H1 (cell line): ENCODE measurements around the gene SPAG8. TPM values are rescaled to one million over a fixed set of nuclear protein-coding genes. Genes with fewer than 3 reads are reported as not detected.

ENCODE experiments used
- CTCF ChIA-PET: fragments of 300-600 bp; sonication (Branson Sonifier 250); formaldehyde crosslinking; loops from one replicate; lab custom pipeline; 2021; ENCODE audit not compliant: partially characterized antibody; lab: Charles Lee
- POLR2A ChIA-PET: fragments of 300-600 bp; sonication (Branson Sonifier 250); formaldehyde crosslinking; loops from one replicate; lab custom pipeline; 2021; ENCODE audit warnings: inconsistent platforms; ENCODE audit not compliant: partially characterized antibody; lab: Charles Lee
- DNase-seq, 2 experiments: peaks; one replicate each; pipeline versions ENCODE4 v3.0.0 to v3.0.0-alpha.2; 2010 to 2022; ENCODE audit warnings: low spot score in 2 of 2, low read depth in 1 of 2, mixed read lengths in 1 of 2
- FAIRE-seq: peaks from 2 replicates; lab custom pipeline; 2011; peaks lifted over from hg19 to GRCh38; lab: Jason Lieb, UNC
- H2AFZ ChIP-seq: 2 replicates; pipeline ENCODE4 v1.8.1; 2012; ENCODE audit warnings: low read length, inconsistent platforms
- H2AK5ac ChIP-seq: 2 replicates; pipeline ENCODE4 v1.6.1; 2013; ENCODE audit warnings: low read depth, low read length
- H2BK120ac ChIP-seq: replicated peaks from 2 replicates; pipeline ENCODE3; 2013; ENCODE audit warnings: low read depth, low read length, inconsistent platforms
- H2BK12ac ChIP-seq: 2 replicates; pipeline ENCODE4 v1.6.1; 2013; ENCODE audit warnings: low read depth, low read length
- H2BK15ac ChIP-seq: 2 replicates; pipeline ENCODE4 v1.6.1; 2013; ENCODE audit warnings: low read length
- H2BK20ac ChIP-seq: 2 replicates; pipeline ENCODE4 v1.6.1; 2013; ENCODE audit warnings: low read length
- H2BK5ac ChIP-seq: 2 replicates; pipeline ENCODE4 v1.6.1; 2013; ENCODE audit warnings: low read depth, low read length
- H3K14ac ChIP-seq: 2 replicates; pipeline ENCODE4 v1.6.1; 2013; ENCODE audit warnings: inconsistent platforms; ENCODE audit not compliant: insufficient read length
- H3K18ac ChIP-seq: 2 replicates; pipeline ENCODE4 v1.6.1; 2013; ENCODE audit warnings: low read length; ENCODE audit errors: extremely low read depth
- H3K23ac ChIP-seq: 2 replicates; pipeline ENCODE4 v1.6.1; 2013; ENCODE audit warnings: inconsistent platforms; ENCODE audit not compliant: insufficient read length
- H3K23me2 ChIP-seq: 2 replicates; pipeline ENCODE4 v1.6.1; 2013; ENCODE audit warnings: low read depth, low read length
- H3K27ac ChIP-seq: 2 replicates; pipeline ENCODE4 v1.6.1; 2011; ENCODE audit warnings: low read depth, low read length, inconsistent platforms
- H3K27me3 ChIP-seq, 4 experiments: replicated peaks in 1 of 4; 1 replicate in 1 of 4; 2 replicates in 3 of 4; pipeline versions ENCODE4 v1.6.1 to v1.8.1; 2011 to 2013; ENCODE audit warnings: low read length in 3 of 4, mild to moderate bottlenecking in 3 of 4, inconsistent platforms in 2 of 4, mixed read lengths in 2 of 4, moderate library complexity in 1 of 4; ENCODE audit not compliant: control insufficient read depth in 3 of 4, insufficient read depth in 3 of 4; ENCODE audit errors: extremely low read depth in 1 of 4
- H3K36me3 ChIP-seq, 4 experiments: 2 replicates each; pipeline versions ENCODE4 v1.6.1 to v1.8.1; 2011 to 2013; ENCODE audit warnings: mild to moderate bottlenecking in 4 of 4, low read length in 3 of 4, moderate library complexity in 2 of 4, control low read depth in 1 of 4, inconsistent platforms in 1 of 4; ENCODE audit not compliant: insufficient read depth in 4 of 4, control insufficient read depth in 2 of 4
- H3K4ac ChIP-seq: replicated peaks from 2 replicates; pipeline ENCODE3; 2013; ENCODE audit warnings: low read length, low read depth, mixed read lengths, inconsistent platforms; ENCODE audit not compliant: insufficient read length
- H3K4me1 ChIP-seq, 4 experiments: replicated peaks in 1 of 4; 1 replicate in 1 of 4; 2 replicates in 3 of 4; pipeline versions ENCODE4 v1.6.1 to v1.8.1; 2011 to 2013; ENCODE audit warnings: low read length in 3 of 4, inconsistent platforms in 2 of 4, mixed read lengths in 1 of 4; ENCODE audit not compliant: insufficient read depth in 4 of 4, control insufficient read depth in 3 of 4
- H3K4me2 ChIP-seq, 2 experiments: 2 replicates each; pipeline versions ENCODE4 v1.6.1 to v1.8.1; 2011 to 2013; ENCODE audit warnings: low read depth in 2 of 2, low read length in 2 of 2, control low read depth in 1 of 2, inconsistent platforms in 1 of 2, mild to moderate bottlenecking in 1 of 2; ENCODE audit not compliant: insufficient read depth in 1 of 2
- H3K4me3 ChIP-seq, 4 experiments: fragments of 200-600, 300-600 bp in 1 of 4; sonication (generic), shearing (Covaris generic), sonication (Bioruptor Twin) in 1 of 4; 2 replicates each; pipeline versions ENCODE4 v1.5.1 to v1.8.1; 2011 to 2016; ENCODE audit warnings: low read length in 4 of 4, low read depth in 3 of 4, control low read depth in 2 of 4, inconsistent platforms in 2 of 4, mild to moderate bottlenecking in 2 of 4, mixed read lengths in 1 of 4, moderate library complexity in 1 of 4; ENCODE audit not compliant: insufficient read depth in 2 of 4; ENCODE audit errors: extremely low read depth in 1 of 4
- H3K56ac ChIP-seq: replicated peaks from 2 replicates; pipeline ENCODE3; 2013; ENCODE audit warnings: low read depth, mild to moderate bottlenecking, mixed read lengths, low read length, inconsistent platforms; ENCODE audit not compliant: insufficient read length
- H3K79me1 ChIP-seq: 2 replicates; pipeline ENCODE4 v1.6.1; 2013; ENCODE audit warnings: low read depth, low read length, control low read depth
- H3K79me2 ChIP-seq, 2 experiments: 2 replicates each; pipeline versions ENCODE4 v1.6.1 to v1.8.1; 2012 to 2013; ENCODE audit warnings: low read length in 2 of 2, mild to moderate bottlenecking in 2 of 2, inconsistent platforms in 1 of 2; ENCODE audit not compliant: insufficient read depth in 2 of 2, control insufficient read depth in 1 of 2
- H3K9ac ChIP-seq, 4 experiments: replicated peaks in 1 of 4; 1 replicate in 1 of 4; 2 replicates in 3 of 4; pipeline versions ENCODE4 v1.6.1 to v1.8.1; 2011 to 2013; ENCODE audit warnings: low read depth in 3 of 4, low read length in 3 of 4, control low read depth in 2 of 4, mild to moderate bottlenecking in 2 of 4, moderate library complexity in 2 of 4, inconsistent platforms in 1 of 4; ENCODE audit errors: extremely low read depth in 1 of 4
- H3K9me3 ChIP-seq, 2 experiments: 2 replicates each; pipeline versions ENCODE4 v1.6.1 to v1.8.1; 2012 to 2013; ENCODE audit warnings: mild to moderate bottlenecking in 2 of 2, moderate library complexity in 2 of 2, control low read depth in 1 of 2, inconsistent platforms in 1 of 2, low read depth in 1 of 2, low read length in 1 of 2, mixed read lengths in 1 of 2; ENCODE audit not compliant: insufficient read depth in 2 of 2
- H4K20me1 ChIP-seq, 2 experiments: replicated peaks in 1 of 2; 2 replicates each; pipeline versions ENCODE3 to v1.8.1; 2011 to 2013; ENCODE audit warnings: inconsistent platforms in 2 of 2, low read length in 2 of 2, mild to moderate bottlenecking in 1 of 2; ENCODE audit not compliant: insufficient read depth in 2 of 2, control insufficient read depth in 1 of 2
- H4K5ac ChIP-seq: 2 replicates; pipeline ENCODE4 v1.6.1; 2013; ENCODE audit warnings: low read length, low read depth, mixed read lengths, inconsistent platforms; ENCODE audit not compliant: insufficient read length
- H4K8ac ChIP-seq: 2 replicates; pipeline ENCODE4 v1.8.0; 2013; ENCODE audit warnings: mild to moderate bottlenecking, moderate library complexity, low read length, inconsistent platforms; ENCODE audit not compliant: insufficient read depth; ENCODE audit errors: extremely low read depth
- H4K91ac ChIP-seq: replicated peaks from 2 replicates; pipeline ENCODE3; 2013; ENCODE audit warnings: low read length, mixed read lengths, inconsistent platforms; ENCODE audit not compliant: insufficient read length
- ASH2L ChIP-seq: fragments of 200-600, 300-600 bp; sonication (generic); IDR thresholded peaks from one replicate; pipeline ENCODE4 v1.7.1; 2017; ENCODE audit warnings: low read length
- FOSL1 ChIP-seq: IDR thresholded peaks from 2 replicates; pipeline ENCODE4 v1.6.1; 2011; ENCODE audit warnings: mild to moderate bottlenecking, low read depth, low read length, moderate library complexity; ENCODE audit not compliant: insufficient read depth
- GABPA ChIP-seq: IDR thresholded peaks from 2 replicates; pipeline ENCODE4 v1.6.1; 2011; ENCODE audit warnings: mild to moderate bottlenecking, low read length, moderate library complexity, borderline replicate concordance; ENCODE audit not compliant: insufficient read depth
- KDM1A ChIP-seq: fragments of 200-600, 300-600 bp; sonication (generic); IDR thresholded peaks from 2 replicates; pipeline ENCODE4 v1.7.1; 2016; ENCODE audit warnings: mild to moderate bottlenecking, low read length, borderline replicate concordance
- POLR2A ChIP-seq, 2 experiments: IDR thresholded peaks; 1 replicate in 1 of 2; 2 replicates in 1 of 2; pipeline ENCODE4 v1.6.1; 2011; ENCODE audit warnings: low read depth in 2 of 2, low read length in 2 of 2, mild to moderate bottlenecking in 2 of 2; ENCODE audit errors: control extremely low read depth in 1 of 2
- RAD21 ChIP-seq, 2 experiments: IDR thresholded peaks in 1 of 2; conservative IDR thresholded peaks in 1 of 2; 2 replicates each; pipeline ENCODE4 v1.6.1; 2011; ENCODE audit warnings: low read depth in 2 of 2, low read length in 2 of 2, improper control_type of control experiment in 1 of 2, inconsistent platforms in 1 of 2, mild to moderate bottlenecking in 1 of 2, moderate library complexity in 1 of 2
- SP1 ChIP-seq: IDR thresholded peaks from 2 replicates; pipeline ENCODE4 v1.6.1; 2011; ENCODE audit warnings: low read depth, low read length
- SRF ChIP-seq: IDR thresholded peaks from 2 replicates; pipeline ENCODE4 v1.6.1; 2011; ENCODE audit warnings: mild to moderate bottlenecking, low read depth, low read length, moderate library complexity
- TAF7 ChIP-seq: optimal IDR thresholded peaks from 2 replicates; pipeline ENCODE3; 2011; ENCODE audit warnings: low read depth, mild to moderate bottlenecking, inconsistent platforms, low read length, moderate library complexity, borderline replicate concordance
- TCF12 ChIP-seq: IDR thresholded peaks from 2 replicates; pipeline ENCODE4 v1.6.1; 2011; ENCODE audit warnings: low read depth, mild to moderate bottlenecking, low read length
- TEAD4 ChIP-seq: IDR thresholded peaks from 2 replicates; pipeline ENCODE4 v1.6.1; 2012; ENCODE audit warnings: low read depth, low read length, inconsistent platforms, mixed read lengths
- WGBS, 2 experiments: shearing (Covaris generic) in 1 of 2; methylation state at CpG; one replicate each; pipeline versions ENCODE4 v1.1.6 to v1.1.7; 2013 to 2015; ENCODE audit warnings: low lambda C conversion rate in 2 of 2, mixed read lengths in 2 of 2, inconsistent platforms in 1 of 2, low coverage in 1 of 2, missing lambda C conversion rate in 1 of 2; ENCODE audit not compliant: insufficient replicate concordance in 2 of 2, insufficient coverage in 1 of 2, insufficient read length in 1 of 2; ENCODE audit errors: extremely low coverage in 1 of 2, missing lambda C conversion rate in 1 of 2; 5-methylcytosine and 5-hydroxymethylcytosine counted together
- polyA plus RNA-seq, 7 experiments: library from polyadenylated mRNA; depleted of rRNA in 3 of 7; stranded (reverse) in 5 of 7; unstranded in 2 of 7; fragments of >200 nt in 5 of 7; fragments of 200-250 nt in 2 of 7; gene quantifications; 1 replicate in 5 of 7; 2 replicates in 1 of 7; 4 replicates in 1 of 7; pipeline versions ENCODE4 v1.2.1 to v1.2.3, GENCODE V29; 2011 to 2013; ENCODE audit warnings: missing spikeins in 2 of 7, mixed read lengths in 2 of 7
- total RNA-seq: library from RNA; stranded (reverse); fragmentation: NEBNext Ultra II Directional; extraction: Animal tissue kit (Norgen Biotek cat#: 25700); gene quantifications from 2 replicates; pipeline ENCODE4 v1.2.1, GENCODE V29; 2021
- TF ChIP-seq, protein P1 (sequence below): IDR thresholded peaks from 2 replicates; pipeline ENCODE4 v1.6.1; 2011; ENCODE audit warnings: low read depth, mild to moderate bottlenecking, low read length; ENCODE audit not compliant: insufficient read depth

The SPAG8 gene
- total and polyA plus RNA-seq, 2 of the 8 experiments (the other 6 are each of a cell fraction or from before 2014, with no cell fraction given), result 0.37 to 0.44 TPM

- H3K14ac ChIP-seq, result no peak overlapping the region
- H3K9ac ChIP-seq, result no peak overlapping the region
- no peaks in the 10 kb centered on the region; the same call in 1 of the 2 replicates for H3K79me1 ChIP-seq
- H2BK120ac ChIP-seq, result no peak overlapping the region
- no peak overlapping the region for H3K18ac ChIP-seq
- H3K4ac ChIP-seq, result no peak overlapping the region
- H2AFZ ChIP-seq, result no peak overlapping the region
- H2AK5ac ChIP-seq, result no peak overlapping the region
- H3K4me1 ChIP-seq, result peaks cover 11 to 25% (median 14%) of the 10 kb centered on the region in 4 experiments
- no peak overlapping the region for H3K56ac ChIP-seq
- POLR2A ChIA-PET, result interaction anchor here (1.3 to 5.9 kb wide), 6 partner anchors 9 to 30 kb away, joined by 3 to 43 read pairs (median 4); partner anchors contain the start of gene HINT2
- no peak overlapping the region for H4K91ac ChIP-seq
- no peak overlapping the region for H2BK20ac ChIP-seq
- H3K36me3 ChIP-seq, result peaks cover 0 to 4% (median 0%) of the 10 kb centered on the region in 4 experiments; a peak in 1 of 8 replicates
- H3K27me3 ChIP-seq, result peaks cover 0 to 12% (median 9%) of the 10 kb centered on the region in 4 experiments; a peak in 6 of 7 replicates
- H3K23me2 ChIP-seq, result peaks cover 15% of the 10 kb centered on the region
- H3K9me3 ChIP-seq, result no peaks in the 10 kb centered on the region
- DNase-seq, result no peak
- H2BK5ac ChIP-seq, result no peak overlapping the region
- no peak overlapping the region for H2BK15ac ChIP-seq
- no peak overlapping the region for H4K5ac ChIP-seq
- WGBS, 2 experiments, result 54% methylated on average over 7 of the region's 7 CpGs; no CpG with 5 or more reads in 1 of the 2 experiments
- H4K20me1 ChIP-seq, result no peaks in the 10 kb centered on the region
- no peak overlapping the region for H4K8ac ChIP-seq
- no peak overlapping the region for H3K23ac ChIP-seq
- peak overlapping the region; percentile 80 to 98 for H3K4me2 ChIP-seq
- no peak overlapping the region; the same call in 1 of the 2 replicates for H2BK12ac ChIP-seq
- peak overlapping the region in 1 of 4 experiments; percentile 70; a peak in 2 of 8 replicates for H3K4me3 ChIP-seq
- H3K27ac ChIP-seq, result no peak overlapping the region
- CTCF ChIA-PET, result interaction anchor here (0.6 to 16.5 kb wide), 7 partner anchors 9 to 473 kb away, joined by 3 to 172 read pairs (median 4); partner anchors contain the start of genes FAM221B, HINT2 and TMEM8B
- FAIRE-seq, result no peak
- no peaks in the 10 kb centered on the region for H3K79me2 ChIP-seq
- no peak for TF ChIP-seq GABPA
- TF ChIP-seq TAF7, result no peak
- TF ChIP-seq ASH2L, result no peak
- no peak for TF ChIP-seq KDM1A
- TF ChIP-seq SP1, result peak; percentile 69; the same call in 1 of the 2 replicates
- TF ChIP-seq SRF, result no peak
- TF ChIP-seq FOSL1, result no peak
- TF ChIP-seq TEAD4, result peak; percentile 82; the same call in 1 of the 2 replicates
- no peak for TF ChIP-seq POLR2A (IDR thresholded peaks at IDR 0.05; ENCODE audit: control extremely low read depth in 1 of 2, low read depth in 2 of 2, low read length in 2 of 2)
- TF ChIP-seq TCF12, result no peak
- TF ChIP-seq, protein P1, sequence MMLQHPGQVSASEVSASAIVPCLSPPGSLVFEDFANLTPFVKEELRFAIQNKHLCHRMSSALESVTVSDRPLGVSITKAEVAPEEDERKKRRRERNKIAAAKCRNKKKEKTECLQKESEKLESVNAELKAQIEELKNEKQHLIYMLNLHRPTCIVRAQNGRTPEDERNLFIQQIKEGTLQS, result no peak
- TF ChIP-seq RAD21 (IDR thresholded peaks at IDR 0.05 in 1 of 2, conservative IDR thresholded peaks at IDR 0.05 in 1 of 2; ENCODE audit: low read depth in 2 of 2, low read length in 2 of 2), result no peak
Observed at GRCh38 chr9:35844628-35845270, 32.7 kb upstream of the SPAG8 start.
